CD14-positive monocyte (primary cell): ENCODE measurements around the gene COX10. TPM values are rescaled to one million over a fixed set of nuclear protein-coding genes. Genes with fewer than 3 reads are reported as not detected.

ENCODE experiments used
- DNase-seq, 3 donors: peaks; one replicate each; pipeline ENCODE4 v3.0.0-alpha.2; 2011 to 2022
- H2AFZ ChIP-seq: 2 replicates; pipeline ENCODE4 v1.6.0; 2012; ENCODE audit warnings: mild to moderate bottlenecking, low read depth, low read length, inconsistent platforms; ENCODE audit not compliant: insufficient read depth, poor library complexity, severe bottlenecking
- H3K27ac ChIP-seq, 2 donors: 1 replicate in 1 of 2; 2 replicates in 1 of 2; pipeline ENCODE4 v1.5.1; 2012 to 2013; ENCODE audit warnings: low read length in 2 of 2, control low read depth in 1 of 2, inconsistent platforms in 1 of 2, low read depth in 1 of 2, mild to moderate bottlenecking in 1 of 2
- H3K27me3 ChIP-seq, 2 donors: one replicate each; pipeline versions ENCODE4 v1.6.0 to v1.6.1; 2011 to 2013; ENCODE audit warnings: low read length in 2 of 2; ENCODE audit not compliant: control insufficient read depth in 2 of 2, insufficient read depth in 2 of 2
- H3K36me3 ChIP-seq, 2 donors: replicated peaks in 1 of 2; 1 replicate in 1 of 2; 2 replicates in 1 of 2; pipeline versions ENCODE4 v1.5.1 to v1.6.1; 2012 to 2013; ENCODE audit warnings: low read length in 2 of 2, control low read depth in 1 of 2, inconsistent platforms in 1 of 2, mild to moderate bottlenecking in 1 of 2; ENCODE audit not compliant: insufficient read depth in 2 of 2, control insufficient read depth in 1 of 2
- H3K4me1 ChIP-seq, 2 donors: 1 replicate in 1 of 2; 2 replicates in 1 of 2; pipeline versions ENCODE4 v1.5.1 to v1.6.1; 2012 to 2013; ENCODE audit warnings: low read length in 2 of 2, control low read depth in 1 of 2, inconsistent platforms in 1 of 2, mild to moderate bottlenecking in 1 of 2, moderate library complexity in 1 of 2; ENCODE audit not compliant: insufficient read depth in 2 of 2, control insufficient read depth in 1 of 2
- H3K4me2 ChIP-seq: replicated peaks from 2 replicates; pipeline ENCODE3; 2012; ENCODE audit warnings: low read length, moderate library complexity, mild to moderate bottlenecking; ENCODE audit not compliant: poor library complexity, severe bottlenecking; ENCODE audit errors: extremely low read depth
- H3K4me3 ChIP-seq, 3 experiments: fragments of 200-600 bp in 1 of 3; sonication (generic) in 1 of 3; replicated peaks in 1 of 3; 1 replicate in 2 of 3; 2 replicates in 1 of 3; pipeline ENCODE4 v1.5.1; 2011 to 2013; ENCODE audit warnings: low read length in 3 of 3, mild to moderate bottlenecking in 3 of 3, control low read depth in 2 of 3, low read depth in 2 of 3, inconsistent platforms in 1 of 3, moderate library complexity in 1 of 3
- H3K79me2 ChIP-seq: 2 replicates; pipeline ENCODE4 v1.6.0; 2012; ENCODE audit warnings: mild to moderate bottlenecking, control low read depth, inconsistent platforms, low read length, moderate library complexity; ENCODE audit not compliant: insufficient read depth
- H3K9ac ChIP-seq: 2 replicates; pipeline ENCODE4 v1.6.0; 2017; ENCODE audit warnings: low read length, mild to moderate bottlenecking; ENCODE audit not compliant: insufficient read depth, poor library complexity, severe bottlenecking
- H3K9me3 ChIP-seq, 2 donors: replicated peaks in 1 of 2; 1 replicate in 1 of 2; 2 replicates in 1 of 2; pipeline versions ENCODE4 v1.5.1 to v1.6.1; 2012 to 2013; ENCODE audit warnings: low read length in 2 of 2, control low read depth in 1 of 2; ENCODE audit not compliant: control insufficient read depth in 1 of 2, insufficient read depth in 1 of 2
- H4K20me1 ChIP-seq: 2 replicates; pipeline ENCODE4 v1.6.0; 2012; ENCODE audit warnings: mild to moderate bottlenecking, low read length, control low read depth, moderate library complexity; ENCODE audit not compliant: insufficient read depth
- H3K27ac Mint-ChIP-seq, 7 donors: one replicate each; pipeline ENCODE4 v1.8.0; 2020; ENCODE audit warnings: mild to moderate bottlenecking in 7 of 7, mixed read lengths in 7 of 7, moderate library complexity in 6 of 7, inconsistent platforms in 2 of 7
- H3K27me3 Mint-ChIP-seq, 3 donors: one replicate each; pipeline ENCODE4 v1.8.0; 2021 to 2022; ENCODE audit warnings: low read depth in 3 of 3, mild to moderate bottlenecking in 3 of 3, mixed read lengths in 3 of 3, moderate library complexity in 3 of 3, inconsistent platforms in 1 of 3
- H3K36me3 Mint-ChIP-seq, 2 donors: one replicate each; pipeline ENCODE4 v1.8.0; 2020; ENCODE audit warnings: mixed read lengths in 2 of 2, inconsistent platforms in 1 of 2, mild to moderate bottlenecking in 1 of 2
- H3K4me1 Mint-ChIP-seq: one replicate; pipeline ENCODE4 v1.8.0; 2020; ENCODE audit warnings: mild to moderate bottlenecking, mixed read lengths
- H3K4me3 Mint-ChIP-seq, 2 donors: one replicate each; pipeline ENCODE4 v1.8.0; 2020; ENCODE audit warnings: mild to moderate bottlenecking in 2 of 2, mixed read lengths in 2 of 2, moderate library complexity in 1 of 2
- H3K9me3 Mint-ChIP-seq, 7 donors: one replicate each; pipeline ENCODE4 v1.8.0; 2020 to 2022; ENCODE audit warnings: mixed read lengths in 7 of 7, mild to moderate bottlenecking in 6 of 7, moderate library complexity in 6 of 7, inconsistent platforms in 2 of 7
- CTCF ChIP-seq: fragments of 200-600 bp; IDR thresholded peaks from one replicate; pipeline ENCODE4 v1.8.0; 2022; ENCODE audit warnings: antibody characterized with exemption, mild to moderate bottlenecking
- WGBS: methylation state at CpG from one replicate; pipeline ENCODE4 v1.1.5; 2013; ENCODE audit warnings: missing lambda C conversion rate; ENCODE audit not compliant: insufficient coverage; 5-methylcytosine and 5-hydroxymethylcytosine counted together
- intact Hi-C, 2 donors: fragments of 100-400 bp; cut with micrococcal nuclease; formaldehyde crosslinking; loops; one replicate each; pipeline versions ENCODE4 v1.15.0 to v1.15.1; 2023
- polyA plus RNA-seq, 3 donors: library from polyadenylated mRNA; depleted of rRNA in 1 of 3; unstranded in 2 of 3; stranded (reverse) in 1 of 3; fragments of 300-500 nt in 2 of 3; fragments of >200 nt in 1 of 3; fragmentation: Illumina TruSeq in 2 of 3; gene quantifications; 1 replicate in 2 of 3; 2 replicates in 1 of 3; pipeline ENCODE4 v1.2.3, GENCODE V29; 2012 to 2021

Gene COX10
- polyA plus RNA-seq, 3 donors = 8.2 to 15.2 (median 11.3) TPM

- Mint-ChIP-seq H3K9me3 (no peaks in the 10 kb centered on the region), H3K4me1 (no peaks in the 10 kb centered on the region), H3K4me3 (no peak overlapping the region), H3K27ac (no peak overlapping the region), H3K27me3 (peaks cover 0 to 1% (median 0%) of the 10 kb centered on the region in 3 donors), H3K36me3 (no peaks in the 10 kb centered on the region)
- Histone ChIP-seq H3K4me2 (no peak overlapping the region), H3K9me3 (no peaks in the 10 kb centered on the region), H3K27ac (no peak overlapping the region), H2AFZ (no peak overlapping the region), H3K27me3 (no peaks in the 10 kb centered on the region), H3K4me1 (no peaks in the 10 kb centered on the region), H3K9ac (no peak overlapping the region), H3K4me3 (no peak overlapping the region), H4K20me1 (no peaks in the 10 kb centered on the region), H3K79me2 (no peaks in the 10 kb centered on the region), H3K36me3 (no peaks in the 10 kb centered on the region)
- TF ChIP-seq CTCF = no peak
- intact Hi-C loops = no loop called here
- WGBS = no CpG with 5 or more reads among the region's 4 CpGs
- DNase-seq = no peak
Measured at GRCh38 chr17:14135906-14136590, 66.7 kb downstream of the COX10 start.

GRCh38 chr17:14138649-14139048 is 69.3 kb downstream of the COX10 start:
- Histone ChIP-seq H3K79me2 (no peaks in the 10 kb centered on the region), H3K27ac (no peak overlapping the region), H3K36me3 (no peaks in the 10 kb centered on the region), H3K9me3 (no peaks in the 10 kb centered on the region), H3K4me2 (no peak overlapping the region), H3K27me3 (no peaks in the 10 kb centered on the region), H4K20me1 (no peaks in the 10 kb centered on the region), H3K9ac (no peak overlapping the region), H3K4me3 (no peak overlapping the region), H3K4me1 (no peaks in the 10 kb centered on the region), H2AFZ (no peak overlapping the region)
- Mint-ChIP-seq H3K36me3 (no peaks in the 10 kb centered on the region), H3K4me3 (no peak overlapping the region), H3K27me3 (peaks cover 0 to 1% (median 0%) of the 10 kb centered on the region in 3 donors), H3K27ac (no peak overlapping the region), H3K4me1 (peaks cover 5% of the 10 kb centered on the region), H3K9me3 (no peaks in the 10 kb centered on the region)
- intact Hi-C loops = no loop called here
- DNase-seq = no peak
- 100% methylated on average over 3 of the region's 7 CpGs for WGBS
- no peak for TF ChIP-seq CTCF
